Fibroblast of pulmonary artery (primary cell): ENCODE data around the gene GALNT2.

ENCODE experiments used
- DNase-seq: peaks from one replicate; pipeline ENCODE4 v3.0.0-alpha.2; 2010; ENCODE audit warnings: low read depth
- H3K4me3 ChIP-seq: replicated peaks from 2 replicates; pipeline ENCODE4 v1.5.1; 2011; ENCODE audit warnings: low read depth, mild to moderate bottlenecking, control low read depth, low read length, moderate library complexity
- CTCF ChIP-seq: IDR thresholded peaks from 2 replicates; pipeline ENCODE4 v1.5.1; 2011; ENCODE audit warnings: mild to moderate bottlenecking, control low read depth, low read length, inconsistent platforms; ENCODE audit errors: missing control alignments

GALNT2 gene

GRCh38 chr1:230226814-230227213 is 159.8 kb downstream of the GALNT2 start:
- TF ChIP-seq CTCF = no peak
- no peak for DNase-seq
- no peak overlapping the region for H3K4me3 ChIP-seq

- TF ChIP-seq CTCF = no peak
- H3K4me3 ChIP-seq = no peak overlapping the region
- DNase-seq = no peak
These were observed 161.3 kb downstream of the GALNT2 start for GRCh38 chr1:230228236-230228897.

DNA sequence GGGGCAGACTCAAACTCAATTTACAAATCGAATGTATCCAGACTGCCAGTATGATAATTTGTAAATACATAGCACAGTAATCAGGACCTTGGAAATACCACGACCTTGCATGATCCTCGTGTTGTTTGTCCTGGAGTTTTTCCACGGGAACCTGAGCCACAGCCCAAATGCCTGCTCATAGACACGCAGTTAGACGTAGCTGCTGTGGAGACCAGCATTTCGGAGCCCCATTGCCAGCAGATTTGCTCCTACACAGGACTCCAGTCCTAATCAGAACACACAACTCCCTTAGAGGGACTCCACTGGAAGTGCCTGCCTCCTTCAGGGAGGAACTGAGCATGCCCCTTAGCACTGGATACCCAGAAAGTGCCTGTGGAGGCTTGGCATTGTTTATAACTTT is 163.2 kb downstream of the GALNT2 start:
- H3K4me3 ChIP-seq = no peak overlapping the region
- DNase-seq = no peak
- no peak for TF ChIP-seq CTCF

- no peak for TF ChIP-seq CTCF
- H3K4me3 ChIP-seq = no peak overlapping the region
- DNase-seq = no peak
These were observed 164.1 kb downstream of the GALNT2 start for GRCh38 chr1:230230948-230231773.

GRCh38 chr1:230231774-230232145 is 164.7 kb downstream of the GALNT2 start:
- H3K4me3 ChIP-seq = no peak overlapping the region
- no peak for TF ChIP-seq CTCF
- peak; percentile 70 for DNase-seq

GRCh38 chr1:230232371-230232771 is 165.3 kb downstream of the GALNT2 start:
- peak; percentile 45 for DNase-seq
- TF ChIP-seq CTCF = no peak
- peak overlapping the region; percentile 12 for H3K4me3 ChIP-seq

- DNase-seq = no peak
- no peak for TF ChIP-seq CTCF
- no peak overlapping the region for H3K4me3 ChIP-seq
These were observed 166.7 kb downstream of the GALNT2 start for GRCh38 chr1:230233786-230234185.
